Neutrophil (primary cell): ENCODE data around the gene UBE3A.
"Not testable (repeated sequence)": the region's sequence is repeated elsewhere in the genome, so short reads cannot be mapped to it uniquely, and the experiment has no call there.

Experiments
- H3K27ac ChIP-seq: fragments of 200-600 bp; sonication (generic); 2 replicates; pipeline ENCODE4 v1.5.1; 2016; ENCODE audit warnings: mild to moderate bottlenecking, moderate library complexity
- H3K27me3 ChIP-seq: fragments of 200-600 bp; sonication (generic); 2 replicates; pipeline ENCODE4 v1.6.0; 2016; ENCODE audit warnings: mild to moderate bottlenecking
- H3K36me3 ChIP-seq: fragments of 200-600 bp; sonication (generic); 2 replicates; pipeline ENCODE4 v1.5.1; 2017
- H3K4me1 ChIP-seq, 2 experiments: fragments of 200-600 bp in 1 of 2; sonication (generic) in 1 of 2; 1 replicate in 1 of 2; 2 replicates in 1 of 2; pipeline versions ENCODE4 v1.5.1 to v1.6.1; 2013 to 2016; ENCODE audit warnings: low read depth in 1 of 2, low read length in 1 of 2, mild to moderate bottlenecking in 1 of 2, moderate library complexity in 1 of 2; ENCODE audit not compliant: control insufficient read depth in 1 of 2, insufficient read depth in 1 of 2
- H3K4me3 ChIP-seq, 2 experiments: fragments of 200-600 bp in 1 of 2; sonication (generic) in 1 of 2; 1 replicate in 1 of 2; 2 replicates in 1 of 2; pipeline ENCODE4 v1.5.1; 2013 to 2016; ENCODE audit warnings: low read depth in 1 of 2, low read length in 1 of 2, mild to moderate bottlenecking in 1 of 2, moderate library complexity in 1 of 2
- H3K9me3 ChIP-seq: fragments of 200-600 bp; sonication (generic); 2 replicates; pipeline ENCODE4 v1.5.1; 2016
- CTCF ChIP-seq: fragments of 200-600 bp; sonication (generic); IDR thresholded peaks from 2 replicates; pipeline ENCODE4 v1.5.1; 2016; ENCODE audit warnings: antibody characterized with exemption

The UBE3A gene

DNA sequence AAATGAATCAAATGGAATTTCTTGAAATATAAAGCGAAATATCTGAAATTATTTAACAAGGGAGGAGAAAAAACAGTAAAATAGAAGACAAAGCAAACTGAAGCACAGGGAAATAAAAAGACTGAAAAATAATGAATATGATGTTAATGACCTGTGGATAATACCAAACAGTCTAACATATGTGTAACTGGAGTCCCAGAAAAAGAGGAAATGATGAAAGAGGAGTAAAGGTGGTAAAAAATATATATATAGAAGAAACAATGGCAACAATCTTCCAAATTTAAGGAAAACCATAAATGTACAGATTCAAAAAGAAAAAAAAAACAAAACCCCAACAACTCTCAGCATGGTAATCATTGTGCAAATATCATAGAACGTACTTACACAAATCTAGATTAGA lies 21.2 kb downstream of the UBE3A start:
- no peak overlapping the region for H3K27ac ChIP-seq
- no peaks in the 10 kb centered on the region for H3K36me3 ChIP-seq
- no peaks in the 10 kb centered on the region for H3K9me3 ChIP-seq
- H3K4me3 ChIP-seq, result no peak overlapping the region
- H3K27me3 ChIP-seq, result no peaks in the 10 kb centered on the region
- H3K4me1 ChIP-seq, result no peaks in the 10 kb centered on the region
- no peak for TF ChIP-seq CTCF

- TF ChIP-seq CTCF, result no peak
- Histone ChIP-seq H3K27ac (no peak overlapping the region), H3K4me1 (no peaks in the 10 kb centered on the region), H3K9me3 (no peaks in the 10 kb centered on the region), H3K36me3 (no peaks in the 10 kb centered on the region), H3K4me3 (no peak overlapping the region), H3K27me3 (no peaks in the 10 kb centered on the region)
Observed at GRCh38 chr15:25416693-25417092, 22.1 kb downstream of the UBE3A start.

GRCh38 chr15:25415707-25416106 lies 23.1 kb downstream of the UBE3A start:
- peaks cover 4 to 10% of the 10 kb centered on the region in 2 experiments for H3K4me1 ChIP-seq
- H3K36me3 ChIP-seq, result no peaks in the 10 kb centered on the region
- H3K27ac ChIP-seq, result no peak overlapping the region
- no peaks in the 10 kb centered on the region for H3K27me3 ChIP-seq
- TF ChIP-seq CTCF, result no peak
- no peak overlapping the region for H3K4me3 ChIP-seq
- H3K9me3 ChIP-seq, result no peaks in the 10 kb centered on the region

- H3K27me3 ChIP-seq, result no peaks in the 10 kb centered on the region
- no peaks in the 10 kb centered on the region for H3K9me3 ChIP-seq
- no peak overlapping the region for H3K27ac ChIP-seq
- no peak overlapping the region for H3K4me3 ChIP-seq
- H3K36me3 ChIP-seq, result no peaks in the 10 kb centered on the region
- H3K4me1 ChIP-seq, result peaks cover 9 to 14% of the 10 kb centered on the region in 2 experiments
- TF ChIP-seq CTCF, result no peak
Observed at GRCh38 chr15:25415217-25415616, 23.6 kb downstream of the UBE3A start.

GRCh38 chr15:25410649-25411048 lies 28.2 kb downstream of the UBE3A start:
- Histone ChIP-seq H3K4me3 (no peak overlapping the region), H3K4me1 (peaks cover 11 to 17% of the 10 kb centered on the region in 2 experiments), H3K9me3 (no peaks in the 10 kb centered on the region), H3K27ac (peak overlapping the region; percentile 7), H3K27me3 (no peaks in the 10 kb centered on the region), H3K36me3 (no peaks in the 10 kb centered on the region)
- TF ChIP-seq CTCF, result no peak

DNA sequence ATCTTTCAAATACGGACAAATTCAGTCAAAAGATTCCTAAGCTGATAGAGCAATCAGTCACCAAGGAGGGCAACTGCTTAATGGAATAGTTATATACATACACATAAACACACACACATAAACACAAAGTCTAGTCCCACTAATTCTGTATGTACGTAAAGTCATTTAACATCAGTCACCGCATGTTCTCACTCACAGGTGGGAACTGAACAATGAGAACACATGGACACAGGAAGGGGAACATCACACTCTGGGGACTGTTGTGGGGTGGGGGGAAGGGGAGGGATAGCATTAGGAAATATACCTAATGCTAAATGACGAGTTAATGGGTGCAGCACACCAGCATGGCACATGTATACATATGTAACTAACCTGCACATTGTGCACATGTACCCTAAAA lies 29.1 kb downstream of the UBE3A start:
- not testable (repeated sequence) for H3K9me3 ChIP-seq, H3K36me3 ChIP-seq, H3K27ac ChIP-seq, H3K27me3 ChIP-seq, H3K4me3 ChIP-seq
- H3K4me1 ChIP-seq, result peaks cover 11 to 17% of the 10 kb centered on the region in 2 experiments
